ENCODE data around the gene UBE2H.

The UBE2H gene

DNA sequence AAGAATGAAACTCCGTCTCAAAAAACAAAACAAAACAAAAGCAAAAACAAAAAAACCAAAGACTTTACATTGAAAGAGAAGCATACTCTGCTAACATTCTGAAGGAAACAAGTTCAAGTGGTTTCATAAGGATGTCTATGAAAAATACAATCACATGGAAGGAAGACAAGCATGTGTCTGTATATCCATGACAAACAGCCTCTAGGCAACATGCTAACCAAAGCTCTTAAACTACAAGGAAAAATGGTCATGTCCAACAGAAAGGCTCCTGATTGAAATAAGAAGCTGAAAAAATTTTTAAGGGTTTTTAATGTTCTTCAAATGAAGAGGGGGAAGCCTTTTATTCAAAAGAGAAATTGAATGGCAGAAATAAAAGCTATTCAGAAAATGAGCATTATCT lies 64.9 kb downstream of the UBE2H start:
- peaks cover 9% of the 10 kb centered on the region for H3K4me1 ChIP-seq
- DNase-seq: no peak
- no peaks in the 10 kb centered on the region for H3K9me3 ChIP-seq
- no peaks in the 10 kb centered on the region for H3K27me3 ChIP-seq
- no peak overlapping the region for H3K4me3 ChIP-seq (ENCODE audit: low read depth, low read length)
- H3K36me3 ChIP-seq: no peaks in the 10 kb centered on the region; the same call in 1 of the 2 replicates
- TF ChIP-seq, protein P1, sequence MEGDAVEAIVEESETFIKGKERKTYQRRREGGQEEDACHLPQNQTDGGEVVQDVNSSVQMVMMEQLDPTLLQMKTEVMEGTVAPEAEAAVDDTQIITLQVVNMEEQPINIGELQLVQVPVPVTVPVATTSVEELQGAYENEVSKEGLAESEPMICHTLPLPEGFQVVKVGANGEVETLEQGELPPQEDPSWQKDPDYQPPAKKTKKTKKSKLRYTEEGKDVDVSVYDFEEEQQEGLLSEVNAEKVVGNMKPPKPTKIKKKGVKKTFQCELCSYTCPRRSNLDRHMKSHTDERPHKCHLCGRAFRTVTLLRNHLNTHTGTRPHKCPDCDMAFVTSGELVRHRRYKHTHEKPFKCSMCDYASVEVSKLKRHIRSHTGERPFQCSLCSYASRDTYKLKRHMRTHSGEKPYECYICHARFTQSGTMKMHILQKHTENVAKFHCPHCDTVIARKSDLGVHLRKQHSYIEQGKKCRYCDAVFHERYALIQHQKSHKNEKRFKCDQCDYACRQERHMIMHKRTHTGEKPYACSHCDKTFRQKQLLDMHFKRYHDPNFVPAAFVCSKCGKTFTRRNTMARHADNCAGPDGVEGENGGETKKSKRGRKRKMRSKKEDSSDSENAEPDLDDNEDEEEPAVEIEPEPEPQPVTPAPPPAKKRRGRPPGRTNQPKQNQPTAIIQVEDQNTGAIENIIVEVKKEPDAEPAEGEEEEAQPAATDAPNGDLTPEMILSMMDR (IDR thresholded peaks at IDR 0.05; ENCODE audit: low read depth, low read length): no peak

DNA sequence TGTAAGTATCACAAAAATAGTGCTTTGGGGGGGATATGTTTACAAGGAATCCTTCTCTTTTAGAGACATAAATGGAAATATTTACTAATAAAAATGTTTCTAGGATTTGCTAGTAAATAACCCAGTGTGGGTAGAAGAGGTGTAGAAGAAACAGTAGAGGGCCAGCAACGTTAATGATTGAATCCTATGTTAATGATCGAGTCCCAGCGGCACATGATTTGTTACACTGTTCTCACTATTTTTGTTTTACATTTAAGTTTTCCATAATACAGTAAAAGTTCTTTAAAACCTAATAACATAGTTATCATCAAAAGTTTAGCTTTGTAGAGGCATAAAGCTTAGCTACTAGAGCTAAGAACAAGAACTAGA lies 66.0 kb downstream of the UBE2H start:
- no peak for DNase-seq
- no peak overlapping the region for H3K4me3 ChIP-seq (ENCODE audit: low read depth, low read length)
- H3K36me3 ChIP-seq: no peaks in the 10 kb centered on the region; the same call in 1 of the 2 replicates
- peaks cover 13% of the 10 kb centered on the region for H3K4me1 ChIP-seq
- TF ChIP-seq, protein P1 (IDR thresholded peaks at IDR 0.05; ENCODE audit: low read depth, low read length): no peak
- H3K9me3 ChIP-seq: no peaks in the 10 kb centered on the region
- H3K27me3 ChIP-seq: no peaks in the 10 kb centered on the region

DNA sequence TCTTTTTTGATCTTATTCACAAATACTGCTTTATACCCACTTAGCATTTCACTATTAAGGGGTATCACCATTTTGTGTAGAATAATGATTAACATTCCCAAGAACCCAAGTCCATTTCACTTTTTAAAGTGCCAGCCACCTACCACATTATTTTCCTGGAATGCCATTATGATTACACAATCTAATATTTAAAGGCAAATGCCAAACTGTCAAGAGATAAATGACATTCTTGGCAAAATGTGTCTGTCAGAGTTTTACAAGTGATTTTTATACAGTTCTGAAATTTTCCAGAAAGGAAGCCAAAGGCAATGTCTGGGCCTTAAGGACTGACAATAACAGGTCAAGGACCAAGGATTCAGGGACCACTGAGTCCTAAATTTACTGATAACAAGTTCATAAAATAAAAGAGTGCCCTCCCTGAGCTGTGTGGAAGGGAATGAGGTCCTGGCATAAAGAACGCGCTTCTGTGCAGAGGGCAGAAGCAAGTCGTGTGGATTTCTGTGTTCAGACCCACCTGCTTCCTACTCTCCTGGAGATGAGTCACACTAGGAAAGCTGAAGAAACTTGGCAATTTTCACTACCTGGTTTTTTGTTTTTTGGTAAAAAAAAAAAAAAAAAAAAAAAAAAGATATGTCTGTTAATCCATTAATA lies 66.5 kb downstream of the UBE2H start:
- peaks cover 13% of the 10 kb centered on the region for H3K4me1 ChIP-seq
- DNase-seq: no peak
- H3K36me3 ChIP-seq: no peaks in the 10 kb centered on the region; the same call in 1 of the 2 replicates
- TF ChIP-seq, protein P1 (IDR thresholded peaks at IDR 0.05; ENCODE audit: low read depth, low read length): no peak
- no peaks in the 10 kb centered on the region for H3K27me3 ChIP-seq
- H3K4me3 ChIP-seq (ENCODE audit: low read depth, low read length): no peak overlapping the region
- no peaks in the 10 kb centered on the region for H3K9me3 ChIP-seq

DNA sequence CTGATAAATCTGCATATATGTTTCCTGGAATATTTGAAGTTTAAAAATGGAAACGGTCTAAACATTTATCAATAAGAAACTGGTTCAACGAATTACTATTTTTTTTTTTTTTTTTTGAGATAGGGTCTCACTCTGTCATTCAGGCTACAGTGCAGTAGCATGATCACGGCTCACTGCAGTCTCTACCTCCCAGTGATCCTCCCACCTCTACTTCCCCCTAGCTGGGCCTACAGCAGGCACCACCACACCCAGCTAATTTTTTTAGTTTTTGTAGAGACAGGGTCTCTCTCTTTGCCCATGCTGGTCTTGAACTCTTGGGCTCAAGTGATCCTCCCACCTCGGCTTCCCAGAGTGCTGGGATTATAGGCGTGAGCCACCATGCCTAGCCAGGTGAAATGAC lies 68.3 kb downstream of the UBE2H start:
- Histone ChIP-seq H3K9me3 (no peaks in the 10 kb centered on the region), H3K4me3 (ENCODE audit: low read depth, low read length) (no peak overlapping the region), H3K36me3 (no peaks in the 10 kb centered on the region; the same call in 1 of the 2 replicates), H3K27me3 (no peaks in the 10 kb centered on the region), H3K4me1 (peaks cover 11% of the 10 kb centered on the region)
- TF ChIP-seq, protein P1 (IDR thresholded peaks at IDR 0.05; ENCODE audit: low read depth, low read length): no peak
- DNase-seq: no peak

DNA sequence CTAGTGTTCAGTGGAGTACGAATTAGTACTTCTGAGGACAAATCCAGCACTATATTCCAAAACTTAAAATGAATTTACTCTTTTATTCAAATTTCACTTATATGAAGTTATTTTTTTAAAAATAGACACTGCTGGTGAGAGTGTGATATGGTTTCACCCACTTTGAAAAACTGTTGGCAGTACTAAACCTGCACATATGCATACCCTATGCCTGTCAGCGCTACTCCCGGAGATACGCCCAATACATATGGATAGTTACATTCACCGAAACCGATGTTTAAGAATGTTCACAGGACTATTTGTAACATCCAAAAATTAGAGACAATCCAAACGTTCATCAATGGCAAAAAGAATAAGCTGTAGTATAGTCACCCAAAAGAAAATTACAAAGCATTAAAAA lies 69.6 kb downstream of the UBE2H start:
- TF ChIP-seq, protein P1 (IDR thresholded peaks at IDR 0.05; ENCODE audit: low read depth, low read length): no peak
- no peak overlapping the region for H3K4me3 ChIP-seq (ENCODE audit: low read depth, low read length)
- H3K9me3 ChIP-seq: no peaks in the 10 kb centered on the region
- H3K27me3 ChIP-seq: no peaks in the 10 kb centered on the region
- no peak for DNase-seq
- H3K4me1 ChIP-seq: peaks cover 4% of the 10 kb centered on the region; the same call in 1 of the 2 replicates
- no peaks in the 10 kb centered on the region; the same call in 1 of the 2 replicates for H3K36me3 ChIP-seq

DNA sequence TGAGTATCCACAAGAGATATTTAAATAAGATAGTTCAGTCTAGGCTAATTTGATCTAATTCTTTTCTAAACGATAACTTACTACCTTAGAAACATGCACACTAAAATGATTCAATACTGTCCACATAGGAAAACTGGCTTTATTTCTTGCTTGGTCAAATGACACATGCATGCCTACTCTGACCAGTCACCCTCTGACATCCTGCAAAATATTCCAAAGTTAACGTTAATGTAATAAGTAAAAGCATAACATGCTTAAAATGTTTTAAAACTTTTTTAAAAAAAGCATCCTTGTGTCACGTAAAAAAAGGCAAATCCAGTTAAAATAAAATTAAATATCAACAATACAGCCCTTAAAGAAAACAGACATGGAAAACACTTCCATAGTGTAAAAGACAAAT lies 70.2 kb downstream of the UBE2H start:
- Histone ChIP-seq H3K4me1 (peaks cover 4% of the 10 kb centered on the region; the same call in 1 of the 2 replicates), H3K4me3 (ENCODE audit: low read depth, low read length) (no peak overlapping the region), H3K27me3 (no peaks in the 10 kb centered on the region), H3K9me3 (no peaks in the 10 kb centered on the region), H3K36me3 (no peaks in the 10 kb centered on the region; the same call in 1 of the 2 replicates)
- TF ChIP-seq, protein P1 (IDR thresholded peaks at IDR 0.05; ENCODE audit: low read depth, low read length): no peak
- DNase-seq: no peak

All from BE2C (cell line).